ENCODE results near the gene CCDC38. TPM values are rescaled to one million over a fixed set of nuclear protein-coding genes. Genes with fewer than 3 reads are reported as not detected.
"Not testable (repeated sequence)": the region's sequence is repeated elsewhere in the genome, so short reads cannot be mapped to it uniquely, and the experiment has no call there.

Gene CCDC38
- 0.12 and 0.32 TPM in 2 replicates for total RNA-seq

DNA sequence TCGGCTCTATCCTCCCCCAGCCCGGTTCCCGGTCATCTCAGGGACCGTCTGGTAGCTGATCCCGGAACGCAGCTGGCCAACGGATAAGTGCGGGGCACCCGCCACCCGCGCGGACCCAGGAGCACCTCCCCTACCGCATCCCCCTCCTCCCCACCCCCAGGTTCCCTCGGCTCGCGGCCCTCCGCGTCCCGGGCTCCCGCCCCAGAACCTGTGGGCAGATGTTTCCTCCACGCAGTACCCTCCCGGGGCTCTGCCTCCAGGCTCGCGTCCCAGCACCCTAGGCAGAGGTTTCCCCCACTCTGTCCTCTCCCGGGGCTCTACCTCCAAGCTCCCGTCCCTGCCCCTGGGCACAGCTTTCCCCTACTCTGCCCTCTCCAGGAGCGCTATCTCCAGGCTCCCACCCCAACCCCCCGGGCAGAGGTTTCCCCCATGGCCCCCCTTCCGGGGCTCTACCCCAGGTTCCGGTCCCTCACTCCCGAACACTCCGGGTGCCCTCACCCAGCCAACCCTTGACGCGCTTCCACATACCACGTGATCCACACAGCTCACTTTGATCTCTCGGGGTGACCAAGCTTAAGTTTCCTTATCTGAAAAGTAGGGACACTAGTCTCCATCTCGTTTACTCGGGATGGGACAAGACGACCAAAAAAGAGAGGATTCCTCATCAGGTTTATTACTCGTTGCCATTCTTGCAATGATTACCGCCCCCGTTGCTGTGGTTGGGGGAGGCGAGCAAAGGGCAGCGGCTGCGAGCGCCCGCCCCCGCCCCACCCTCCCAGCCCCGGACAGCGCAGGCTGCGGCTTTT, at the start of gene CCDC38:
TSS of gene CCDC38 (minus strand) at position 91 of the 806 bp plus-strand sequence. CDS start 6,105 bp downstream, outside the sequence.
- intact Hi-C loops (cut with micrococcal nuclease), result loop anchor here (2.0 to 10.0 kb wide), 14 partner anchors 56 to 964 kb away; partner anchors contain the start of genes CDK17, CFAP54, FGD6 and LTA4H

DNA sequence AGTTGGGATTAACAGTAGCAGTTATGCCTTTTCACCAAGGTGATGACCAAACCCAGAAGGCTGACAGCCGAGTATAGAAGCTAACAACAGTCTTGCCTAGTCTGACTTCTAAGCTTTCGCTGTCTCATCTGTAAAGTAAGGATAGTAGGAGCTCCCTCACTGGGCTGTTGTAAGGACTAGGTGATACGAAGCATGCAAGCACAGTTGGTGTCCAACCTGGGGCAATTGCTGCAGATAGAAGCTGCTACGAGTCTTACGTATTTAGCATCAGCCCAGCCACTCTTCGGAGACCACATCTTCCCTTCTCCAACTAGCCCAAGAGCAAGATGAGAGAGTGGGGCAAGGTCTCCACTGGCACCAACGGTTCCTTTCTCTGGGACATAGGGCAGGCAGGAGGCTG, 47.7 kb upstream of the CCDC38 start:
- intact Hi-C loops (cut with micrococcal nuclease), result no loop called here

DNA sequence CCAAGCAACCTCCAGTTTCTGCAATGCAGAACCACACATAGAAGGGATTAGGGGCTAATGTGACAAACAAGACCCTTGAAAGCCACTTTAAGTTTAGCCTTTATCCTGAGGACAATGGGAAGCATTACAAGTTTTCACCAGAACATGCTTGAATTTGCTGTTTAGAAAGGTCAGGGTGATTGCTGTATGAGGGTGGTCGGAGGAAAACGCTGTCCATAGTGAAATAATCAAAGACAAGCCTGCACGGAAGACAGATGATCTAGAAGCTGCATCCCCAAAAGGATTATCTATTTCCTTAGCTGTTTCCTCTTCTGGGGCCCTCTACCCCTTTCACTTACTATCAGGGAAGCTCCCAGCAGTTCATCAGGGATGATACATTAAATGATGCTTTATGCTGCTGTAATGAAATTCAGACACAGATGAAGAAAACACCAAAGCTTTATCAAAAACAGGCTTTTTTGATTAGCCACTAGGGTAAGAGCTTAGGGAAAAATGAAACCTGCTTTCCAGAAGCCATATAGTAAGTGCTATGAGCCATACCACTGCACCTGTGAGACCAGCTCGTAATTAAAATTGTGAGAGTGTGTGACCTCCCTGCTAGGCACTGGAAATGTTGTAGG, 47.2 kb upstream of the CCDC38 start:
- intact Hi-C loops (cut with micrococcal nuclease), result no loop called here

DNA sequence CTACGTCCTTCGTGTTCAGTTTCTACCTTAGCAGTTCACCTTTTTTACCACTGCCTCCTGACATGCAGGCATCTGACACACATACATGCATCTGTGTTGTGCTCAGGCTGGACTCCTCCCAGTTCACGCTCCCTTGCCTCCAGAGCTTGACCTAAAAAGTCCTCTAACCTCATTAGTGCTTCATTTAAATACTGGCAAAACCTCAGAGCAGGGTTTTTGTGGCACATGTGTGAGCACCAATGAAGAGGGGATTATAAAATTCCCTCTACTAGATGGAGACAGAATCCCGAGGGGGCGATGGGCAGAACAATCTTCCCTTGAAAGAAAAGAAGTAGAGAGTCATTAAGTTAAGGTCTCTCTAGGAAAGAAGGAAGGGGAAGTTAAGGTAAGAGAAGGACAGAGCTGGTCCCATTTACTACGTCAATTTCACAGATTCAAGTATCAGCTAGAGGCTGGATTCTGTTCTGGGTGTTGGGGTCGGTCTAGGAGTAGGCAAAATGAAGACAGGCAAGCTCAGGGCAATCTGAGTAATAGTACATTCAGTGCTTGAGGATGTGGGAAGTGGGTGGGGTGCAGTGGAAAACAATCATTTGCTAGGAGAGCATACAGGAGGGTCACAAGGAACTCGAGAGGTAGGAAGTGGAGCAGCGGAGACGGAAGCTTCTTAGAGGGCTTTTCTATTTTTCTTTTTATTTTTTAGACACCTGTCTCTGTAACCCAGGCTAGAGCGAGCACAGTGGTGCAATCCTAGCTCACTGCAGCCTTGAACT, 46.3 kb upstream of the CCDC38 start:
- intact Hi-C loops (cut with micrococcal nuclease), result no loop called here

DNA sequence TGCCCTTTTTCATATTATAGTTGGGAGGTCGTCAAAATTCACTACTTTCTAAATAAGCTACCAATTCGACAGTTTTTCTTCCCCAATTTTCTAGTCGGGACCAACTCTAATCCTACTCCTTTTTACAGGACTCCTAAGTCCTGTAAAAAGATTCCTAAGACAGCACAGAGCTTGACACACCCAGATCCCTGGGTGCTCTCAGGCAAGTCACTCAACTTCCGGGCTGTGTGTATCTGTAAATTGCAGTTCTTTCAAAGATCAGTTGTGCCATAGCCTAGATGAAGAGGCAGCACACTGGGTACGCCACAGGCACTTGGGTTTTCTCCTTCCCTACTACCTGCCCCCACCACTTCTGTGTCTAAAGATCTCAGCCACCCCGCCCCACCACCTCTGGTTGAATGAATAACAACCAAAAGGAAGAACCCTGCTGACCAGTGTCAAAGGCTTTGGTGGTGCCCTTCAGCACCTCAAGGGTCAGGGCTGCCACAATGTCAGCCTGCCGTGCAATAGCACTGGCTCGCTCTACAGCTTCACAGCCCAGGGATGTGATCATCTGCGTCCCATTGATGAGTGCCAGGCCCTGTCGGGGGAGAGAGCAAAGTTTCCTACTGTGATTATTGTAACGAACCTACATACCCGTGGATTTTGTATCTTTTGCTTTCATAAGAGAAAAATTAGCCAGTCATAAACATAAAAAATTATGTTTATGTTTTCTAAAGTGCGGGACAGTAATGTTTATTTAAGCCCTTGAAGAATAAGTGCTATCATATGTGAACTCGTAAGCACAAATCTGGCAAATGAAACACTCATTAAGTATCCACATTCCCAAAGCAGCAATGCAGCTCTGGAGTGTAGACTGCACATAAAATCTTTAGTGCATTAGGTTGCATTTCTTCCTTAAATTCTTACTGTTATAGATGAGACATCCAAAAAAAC, 44.5 kb upstream of the CCDC38 start:
- intact Hi-C loops (cut with micrococcal nuclease), result no loop called here

- intact Hi-C loops (cut with micrococcal nuclease), result no loop called here
Measured at GRCh38 chr12:95984682-95985081, 42.3 kb upstream of the CCDC38 start.

DNA sequence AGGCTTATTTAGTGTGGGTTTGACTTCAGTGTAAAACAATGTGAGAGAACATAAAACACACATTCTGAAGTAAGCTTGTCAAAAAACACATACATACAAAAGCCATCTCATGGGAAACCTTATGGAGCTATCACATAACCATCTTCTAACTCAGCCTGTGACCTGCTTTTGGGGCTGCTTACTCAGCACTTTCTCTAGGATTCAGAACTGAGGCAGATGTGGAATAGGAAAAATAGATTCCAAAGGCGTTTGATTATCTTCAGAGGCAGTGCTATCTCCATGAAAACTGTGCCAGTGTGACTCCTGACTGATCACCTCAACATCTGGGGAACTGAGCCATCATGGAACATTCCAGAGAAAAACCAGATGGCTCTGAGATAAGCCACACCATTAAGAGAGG, 40.2 kb upstream of the CCDC38 start:
- intact Hi-C loops (cut with micrococcal nuclease), result no loop called here

DNA sequence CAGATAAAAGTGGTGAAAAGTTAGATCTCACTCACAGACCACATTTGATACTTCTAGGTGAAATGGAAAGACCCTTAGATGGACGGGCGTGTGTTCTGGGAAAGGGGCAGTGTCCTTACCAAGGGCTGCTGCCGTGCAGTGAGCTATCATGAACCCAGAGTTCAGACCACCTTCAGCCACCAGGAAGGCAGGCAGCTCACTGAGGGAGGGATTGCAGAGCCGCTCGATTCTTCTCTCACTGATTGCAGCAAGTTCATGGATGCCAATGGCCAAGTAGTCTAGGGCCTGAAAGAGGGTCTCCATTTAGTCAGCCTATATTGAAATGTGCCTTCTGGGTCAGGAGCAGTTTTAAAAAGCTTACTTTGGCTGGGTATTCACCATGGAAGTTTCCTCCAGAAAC, 38.0 kb upstream of the CCDC38 start:
- intact Hi-C loops (cut with micrococcal nuclease), result no loop called here

- intact Hi-C loops (cut with micrococcal nuclease), result no loop called here
Measured at GRCh38 chr12:95978774-95979173, 36.4 kb upstream of the CCDC38 start.

DNA sequence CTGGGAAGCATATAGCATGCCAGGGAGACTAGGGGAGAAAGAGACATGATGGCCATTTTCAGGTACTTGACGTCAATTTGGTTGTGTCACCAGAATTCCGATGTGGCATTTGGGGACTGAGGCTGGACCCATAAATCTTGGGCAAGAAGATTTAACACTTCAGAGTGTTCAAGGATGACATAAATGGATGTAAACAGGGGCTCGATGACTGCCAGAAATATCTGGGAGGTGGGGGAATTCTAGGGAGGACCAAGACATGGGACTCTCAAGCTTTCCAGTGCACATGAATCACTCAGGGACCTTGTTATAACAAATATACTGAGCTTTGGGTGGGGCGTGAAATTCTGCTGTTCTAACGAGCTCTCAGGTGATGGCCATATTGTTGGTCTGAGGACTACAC, 35.9 kb upstream of the CCDC38 start:
- intact Hi-C loops (cut with micrococcal nuclease), result no loop called here

DNA sequence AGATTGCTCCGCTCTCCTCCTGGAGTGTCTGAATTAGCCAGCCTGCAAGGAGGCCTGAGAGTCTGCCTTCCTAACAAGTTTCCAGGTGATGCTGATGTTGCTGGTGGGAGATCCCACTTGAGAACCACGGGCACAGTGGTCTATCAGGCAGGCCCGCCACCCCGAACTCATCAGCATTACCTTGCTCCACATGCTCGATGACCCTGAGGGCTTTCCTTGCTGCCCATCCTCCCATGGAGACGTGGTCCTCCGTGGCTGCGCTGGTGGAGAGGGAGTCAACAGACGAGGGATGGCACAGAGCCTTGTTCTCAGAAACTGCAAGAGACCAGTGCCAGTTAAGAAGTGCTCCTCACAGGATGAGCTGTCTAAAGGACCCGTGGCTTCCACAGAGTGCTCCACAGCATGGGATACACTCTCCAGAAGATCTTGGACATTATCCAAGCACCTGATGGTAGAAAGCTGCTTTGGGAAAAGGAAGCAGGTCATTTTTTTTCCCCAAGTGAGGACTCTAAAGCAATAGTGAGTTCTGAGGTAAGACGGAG, 35.4 kb upstream of the CCDC38 start:
- intact Hi-C loops (cut with micrococcal nuclease), result no loop called here

DNA sequence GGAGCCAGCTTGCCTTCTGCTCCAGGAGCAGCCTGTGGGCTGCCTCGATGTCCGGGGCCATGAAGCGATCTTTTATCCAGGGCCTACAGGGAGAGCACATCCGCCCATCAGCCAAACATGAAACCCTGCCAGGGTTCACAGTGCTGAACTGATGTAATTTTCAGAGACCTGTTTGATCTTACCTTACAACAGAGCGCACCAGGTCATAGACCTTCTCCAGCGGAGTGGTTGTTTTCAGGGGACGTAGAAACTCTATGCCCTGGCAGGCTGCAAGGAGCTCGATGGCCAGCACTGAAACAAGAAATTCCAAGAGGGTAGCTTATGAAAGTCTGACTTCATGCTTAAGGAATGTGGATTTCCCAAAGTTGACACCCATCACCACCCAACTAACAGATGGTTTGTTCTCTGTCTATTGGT, 34.0 kb upstream of the CCDC38 start:
- intact Hi-C loops (cut with micrococcal nuclease), result no loop called here

GRCh38 chr12:95975491-95975890, 33.1 kb upstream of the CCDC38 start:
- intact Hi-C loops (cut with micrococcal nuclease), result no loop called here

GRCh38 chr12:95974358-95974757, 31.9 kb upstream of the CCDC38 start:
- intact Hi-C loops (cut with micrococcal nuclease), result no loop called here

DNA sequence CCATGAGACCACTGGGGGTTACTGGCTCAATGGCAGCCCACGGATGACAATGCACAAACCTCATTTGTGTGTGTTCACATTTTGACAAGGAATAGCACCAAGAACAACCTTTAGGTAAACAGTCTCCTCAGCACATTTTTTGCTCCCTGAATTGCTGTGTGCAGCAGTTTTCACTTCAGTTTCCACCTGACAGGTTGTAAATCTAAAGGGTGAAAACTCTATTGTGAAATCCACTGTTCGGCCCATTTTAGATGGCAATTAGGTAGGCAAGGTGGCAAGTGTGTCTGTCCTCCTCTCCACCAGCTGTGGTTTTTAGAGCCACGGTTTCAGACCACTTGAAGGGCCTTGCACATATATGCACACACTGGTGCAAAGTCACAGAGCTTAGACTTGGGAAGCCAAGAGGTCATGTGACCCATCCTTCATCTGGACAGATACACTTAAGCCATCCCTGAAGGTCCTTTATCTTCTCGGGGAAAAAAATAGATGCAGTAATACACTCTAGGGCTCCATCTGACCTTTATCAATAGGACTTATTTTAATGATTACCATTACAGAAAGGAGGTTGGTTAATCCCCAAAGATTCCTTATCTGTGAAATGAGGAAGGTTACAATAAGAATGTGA, 30.5 kb upstream of the CCDC38 start:
- intact Hi-C loops (cut with micrococcal nuclease), result no loop called here

- intact Hi-C loops (cut with micrococcal nuclease), result no loop called here
Measured at GRCh38 chr12:95970905-95971304, 28.5 kb upstream of the CCDC38 start.

- intact Hi-C loops (cut with micrococcal nuclease), result not testable (repeated sequence)
Measured at GRCh38 chr12:95969116-95969515, 26.7 kb upstream of the CCDC38 start.

DNA sequence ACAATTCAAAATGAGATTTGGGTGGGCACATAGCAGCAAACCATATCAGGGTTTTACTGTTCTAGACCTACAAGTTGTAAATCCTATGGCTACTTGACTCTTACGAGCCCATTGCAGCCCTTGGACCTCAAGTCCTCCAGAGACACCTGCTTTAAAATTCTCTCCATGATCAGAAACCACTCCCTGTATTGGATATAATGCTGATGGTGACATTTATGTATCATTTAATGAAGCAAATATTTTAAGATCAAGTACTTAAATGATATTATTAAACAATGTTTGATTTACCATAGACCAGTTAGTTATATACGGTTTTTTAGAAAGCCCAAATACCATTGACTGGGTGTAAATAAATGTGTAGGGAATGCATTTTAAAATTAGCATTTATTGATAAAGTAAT, 24.9 kb upstream of the CCDC38 start:
- intact Hi-C loops (cut with micrococcal nuclease), result no loop called here

DNA sequence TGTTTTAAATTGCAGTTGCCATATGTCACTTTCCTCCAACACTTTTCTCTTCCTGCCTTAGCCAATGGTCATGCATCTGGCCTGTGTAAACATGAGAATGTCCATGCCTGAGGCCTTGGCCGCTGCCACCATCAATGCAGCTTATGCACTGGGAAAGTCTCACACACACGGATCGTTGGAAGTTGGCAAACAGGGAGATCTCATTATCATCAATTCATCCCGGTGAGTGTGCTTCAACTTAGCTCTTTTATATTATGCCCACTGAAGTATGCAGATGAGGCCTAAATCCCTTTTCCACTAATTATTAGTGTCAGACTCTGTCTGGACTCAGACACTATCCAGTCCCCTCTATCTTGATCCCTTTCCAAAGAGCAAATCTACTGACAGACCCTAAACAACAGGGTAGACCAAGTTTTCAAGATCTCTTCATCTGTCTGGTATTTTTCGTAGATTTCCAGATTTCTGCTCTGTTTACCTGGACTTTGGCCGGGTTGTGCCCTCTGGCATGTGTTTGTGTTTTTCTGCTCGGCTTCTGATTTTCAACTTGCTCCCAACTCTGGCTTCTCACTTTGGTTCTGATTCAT, 24.0 kb upstream of the CCDC38 start:
- intact Hi-C loops (cut with micrococcal nuclease), result no loop called here

DNA sequence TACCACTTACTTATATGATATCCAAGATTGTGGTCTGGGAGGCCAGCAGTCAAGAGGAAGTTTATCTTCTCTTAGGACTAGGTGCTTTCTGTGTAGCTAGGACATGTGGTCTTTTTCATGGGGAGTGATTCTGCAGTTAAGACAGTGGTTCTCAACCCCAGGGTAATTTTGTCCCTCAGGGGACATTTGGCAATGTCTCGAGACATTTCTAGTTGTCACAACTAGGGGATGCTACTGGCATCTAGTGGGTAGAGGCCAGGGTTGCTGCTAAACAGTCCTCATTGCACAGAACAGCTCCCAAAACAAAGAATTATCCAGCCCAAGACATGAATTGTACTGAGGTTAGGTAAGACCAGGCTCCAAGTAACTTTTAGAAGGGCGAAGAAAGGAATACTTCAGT, 20.7 kb upstream of the CCDC38 start:
- intact Hi-C loops (cut with micrococcal nuclease), result no loop called here
